GM18873 (cell line): ENCODE measurements around the gene ANGPTL2.

Experiments used
- ATAC-seq: cut with Tn5 transposase; IDR thresholded peaks from one replicate; pipeline ENCODE4 v1.9.1; 2021; ENCODE audit warnings: mild to moderate bottlenecking, moderate library complexity, moderate number of reproducible peaks; ENCODE audit not compliant: unreplicated experiment, low FRiP score

The ANGPTL2 gene

DNA sequence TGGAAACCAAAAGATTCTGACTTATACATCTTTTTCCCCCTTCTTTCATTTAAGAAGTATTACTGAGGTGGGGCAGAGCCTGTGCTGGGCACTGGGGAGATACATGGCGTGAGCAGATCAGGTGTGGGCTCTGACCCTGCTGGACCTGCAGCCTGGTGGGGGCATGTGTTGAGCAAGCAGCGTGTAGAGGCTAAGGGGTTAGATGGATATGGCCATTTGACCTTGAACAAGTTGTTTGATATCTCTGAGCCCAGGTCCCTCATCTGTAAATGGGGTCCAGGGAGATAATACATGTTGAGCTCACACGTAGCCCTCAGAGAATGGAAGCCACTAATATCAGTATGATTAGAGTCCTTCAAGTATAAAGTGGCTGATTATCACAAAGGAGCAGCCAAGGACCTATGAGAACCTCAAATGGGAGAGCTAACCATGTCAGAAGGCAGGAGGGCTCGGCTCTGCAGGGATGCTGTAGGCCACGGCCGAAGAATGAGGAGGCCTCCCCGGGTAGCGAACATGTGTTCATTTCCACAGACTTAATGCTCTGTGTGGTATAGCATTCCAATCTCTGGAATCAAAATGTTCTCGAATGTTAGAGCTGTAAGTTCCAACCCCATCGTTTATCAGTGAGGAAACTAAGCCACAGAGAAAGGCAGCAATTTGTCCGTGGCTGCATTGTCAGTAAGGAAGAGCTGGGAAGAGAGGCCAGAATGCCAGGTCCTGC, 15.4 kb upstream of the ANGPTL2 start:
- no peak for ATAC-seq

DNA sequence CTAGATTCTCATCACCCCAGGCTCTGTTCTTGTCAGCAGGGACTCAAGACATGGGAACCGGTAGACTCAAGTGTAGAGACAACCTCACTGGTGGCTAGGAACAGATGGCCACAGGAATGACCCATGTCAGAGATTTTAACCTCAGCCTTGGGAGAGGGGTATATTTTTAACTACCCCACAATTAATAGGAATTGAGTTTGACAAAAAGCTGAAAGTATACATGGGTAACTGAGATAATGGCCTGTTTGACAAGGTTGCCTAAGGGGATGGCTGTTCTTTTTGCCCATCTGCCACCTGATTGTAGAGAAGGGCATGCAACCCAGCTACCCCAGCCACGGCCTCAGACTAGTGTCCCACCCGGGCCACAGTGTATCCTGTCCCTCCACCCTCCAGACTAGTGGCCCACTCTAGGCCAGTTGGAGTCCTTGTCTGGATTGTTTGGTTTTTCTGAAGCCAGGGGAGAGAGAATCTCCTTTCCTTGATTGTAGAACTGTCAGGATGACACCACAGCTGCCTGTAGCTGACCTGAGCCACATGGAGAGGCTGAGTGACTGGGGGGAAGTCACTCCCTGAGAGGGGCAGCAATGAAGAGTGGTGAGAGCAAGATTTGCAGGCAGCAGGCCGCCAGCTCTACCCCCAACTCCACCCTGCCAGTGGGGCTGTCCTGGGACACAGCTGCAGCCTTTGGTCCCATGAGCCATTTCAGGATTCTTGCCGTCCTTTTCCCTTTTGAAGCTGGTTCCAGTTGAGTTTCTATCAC, 14.6 kb upstream of the ANGPTL2 start:
- ATAC-seq = no peak

DNA sequence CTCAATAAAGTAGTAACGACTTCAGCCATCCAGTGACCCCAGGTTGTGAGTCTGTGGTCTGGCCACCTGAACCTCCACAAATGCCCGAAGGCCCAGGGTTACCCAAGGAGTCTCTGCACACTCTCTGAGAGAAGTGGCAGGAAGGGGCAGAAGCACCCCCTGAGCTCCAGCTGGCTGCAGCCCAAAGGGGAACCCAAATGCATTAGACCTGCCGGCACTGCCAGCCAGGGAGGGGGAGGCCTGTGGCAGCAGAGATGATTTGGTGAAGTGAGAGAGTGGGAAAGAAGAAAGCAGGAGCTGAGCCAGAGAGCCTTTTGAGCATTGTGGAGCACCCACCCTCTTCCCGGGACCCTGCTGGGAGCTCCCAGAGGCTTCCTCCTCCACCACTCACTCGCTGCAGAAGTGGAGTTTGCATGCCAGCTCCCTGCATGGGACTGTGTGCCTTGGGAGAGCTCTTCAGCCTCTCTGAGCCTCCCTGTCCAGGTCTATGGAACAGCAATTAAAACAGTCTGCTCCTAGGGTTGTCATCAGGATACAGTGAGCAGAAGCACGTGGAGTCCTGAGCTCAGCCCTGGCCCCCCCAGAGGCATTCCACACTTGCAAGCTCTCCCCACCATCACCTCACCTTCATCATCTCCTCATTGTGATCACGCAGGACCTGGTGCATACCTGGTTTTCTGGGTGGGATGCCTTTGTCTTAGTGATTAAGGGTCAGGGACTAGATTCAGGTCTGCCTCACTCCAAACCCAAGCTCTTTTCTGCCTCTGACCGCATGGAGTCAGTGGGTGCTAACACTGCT, 13.8 kb upstream of the ANGPTL2 start:
- ATAC-seq = no peak

DNA sequence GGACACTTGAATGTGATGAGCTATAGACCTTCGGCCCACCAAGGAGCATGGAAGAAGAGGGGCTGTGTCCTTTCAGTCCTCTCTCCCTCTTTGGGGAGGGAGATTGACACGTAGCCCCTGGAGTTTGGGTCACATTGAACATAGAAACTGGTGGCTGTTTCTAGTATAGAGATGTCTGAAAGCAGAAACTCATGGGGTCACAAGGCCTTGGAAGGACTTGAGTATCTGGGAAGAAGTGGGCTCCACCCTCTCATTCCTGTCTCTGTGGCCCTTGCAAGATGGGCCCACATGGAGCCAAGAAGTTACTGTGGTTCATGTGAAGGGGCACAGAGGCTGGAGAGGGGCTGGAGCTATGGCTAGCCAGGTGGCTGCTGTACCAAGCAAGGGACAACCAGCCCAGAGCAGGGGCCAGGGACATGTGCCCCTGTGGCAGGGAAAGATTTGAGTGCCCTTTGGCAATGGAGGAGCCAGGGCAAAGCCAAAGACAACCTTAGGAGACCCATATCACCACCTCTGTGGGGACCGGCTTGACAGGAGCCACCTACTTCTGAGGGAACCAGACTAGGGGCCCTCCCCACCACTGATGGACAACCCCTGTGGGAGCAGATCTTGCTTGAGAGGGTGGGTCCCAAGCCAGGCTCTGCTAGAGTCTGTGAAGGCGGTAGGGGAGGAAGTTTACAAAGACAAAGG, 12.8 kb upstream of the ANGPTL2 start:
- ATAC-seq = no peak

DNA sequence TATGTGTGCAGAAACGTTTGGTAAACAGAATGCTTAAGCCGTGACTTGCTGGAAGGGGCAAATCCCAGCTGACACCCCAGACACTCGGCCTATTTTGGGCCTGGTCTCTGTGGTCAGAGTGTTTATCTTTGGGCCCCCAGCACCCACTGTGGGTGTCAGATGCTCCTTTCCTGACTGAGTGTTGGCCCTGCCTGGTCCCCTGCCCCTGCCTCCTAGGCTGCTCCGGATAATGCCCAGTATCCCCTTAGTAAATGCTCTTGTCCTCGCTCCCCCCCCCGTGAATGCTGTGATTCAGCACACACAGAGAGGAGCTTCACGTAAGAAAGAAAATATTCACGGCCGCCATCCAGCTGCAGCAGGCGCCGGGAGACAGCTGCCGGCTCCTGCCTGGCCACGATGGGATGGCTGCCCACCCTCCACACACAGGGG, 11.3 kb upstream of the ANGPTL2 start:
- ATAC-seq = no peak

DNA sequence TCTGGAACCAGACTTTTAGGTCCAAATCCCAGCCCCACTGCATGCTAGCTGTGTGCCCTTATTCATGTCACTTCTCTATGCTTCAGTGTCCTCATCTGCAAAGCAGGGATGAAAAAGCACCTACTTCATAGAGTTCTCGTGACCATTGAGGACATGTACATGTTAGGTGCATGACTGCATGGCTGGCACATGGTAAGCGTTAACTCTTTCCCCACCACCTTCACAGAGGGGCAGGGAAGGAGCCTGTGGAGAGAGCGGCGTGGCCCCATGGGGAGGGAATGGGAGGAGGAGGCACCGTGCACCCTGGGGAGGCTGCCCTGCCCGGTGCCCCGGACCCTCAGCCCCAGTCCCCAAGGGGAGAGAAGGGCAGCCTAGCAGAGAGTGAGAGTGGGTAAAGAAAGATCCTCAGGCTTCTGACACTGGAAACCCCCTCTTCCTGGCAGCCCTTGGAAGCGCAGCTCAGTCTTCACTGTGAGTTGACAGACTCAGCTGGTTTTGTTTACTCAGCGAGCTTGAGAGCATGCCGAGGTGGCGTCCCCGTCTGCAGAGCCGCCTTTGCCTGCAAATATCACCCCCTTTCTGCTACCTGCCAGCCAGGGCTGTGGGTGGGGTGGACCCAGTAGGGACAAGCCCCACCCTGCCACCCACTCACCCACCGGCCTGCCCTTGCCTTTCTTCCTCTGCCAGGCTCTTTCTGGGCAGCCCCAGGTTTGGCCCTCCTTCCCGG, 10.6 kb upstream of the ANGPTL2 start:
- ATAC-seq = no peak

DNA sequence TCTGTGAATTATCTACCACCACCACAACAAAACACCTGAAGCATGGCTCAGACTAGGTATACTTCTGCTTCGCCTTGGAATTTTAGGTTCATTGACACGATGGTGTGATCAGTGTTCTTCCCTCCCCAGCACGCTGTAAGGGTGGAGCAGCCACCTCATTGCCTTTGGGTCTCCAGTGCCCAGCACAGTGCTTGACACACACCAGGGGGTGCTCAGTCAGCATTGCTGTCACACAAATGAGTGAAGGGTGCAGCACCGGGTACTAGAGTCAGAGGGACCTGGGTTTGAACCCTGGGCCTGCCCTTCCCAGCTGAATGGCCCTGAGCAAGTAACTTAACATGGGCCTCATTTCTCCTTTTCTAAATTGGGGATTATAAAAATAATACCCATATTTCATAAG, 9.9 kb upstream of the ANGPTL2 start:
- ATAC-seq = no peak

DNA sequence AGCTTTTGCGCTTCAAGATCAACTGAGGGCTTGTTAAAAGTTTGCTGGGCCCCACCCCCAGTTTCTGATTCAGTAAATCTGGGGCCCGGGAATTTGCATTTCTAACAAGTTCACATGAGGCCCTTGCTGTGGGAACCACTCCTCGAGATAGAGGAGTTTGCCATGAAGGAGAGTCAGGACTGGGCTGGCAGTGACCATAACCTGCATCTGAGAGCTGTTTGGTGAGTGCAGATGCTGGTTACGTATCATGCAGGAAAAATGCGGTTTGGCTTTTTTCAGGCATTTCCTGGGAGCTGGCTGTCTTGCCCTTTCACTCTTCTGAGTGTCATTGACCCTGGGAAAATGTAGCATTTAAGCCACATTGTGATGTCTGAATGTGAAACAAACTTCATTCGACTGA, 9.4 kb upstream of the ANGPTL2 start:
- no peak for ATAC-seq

DNA sequence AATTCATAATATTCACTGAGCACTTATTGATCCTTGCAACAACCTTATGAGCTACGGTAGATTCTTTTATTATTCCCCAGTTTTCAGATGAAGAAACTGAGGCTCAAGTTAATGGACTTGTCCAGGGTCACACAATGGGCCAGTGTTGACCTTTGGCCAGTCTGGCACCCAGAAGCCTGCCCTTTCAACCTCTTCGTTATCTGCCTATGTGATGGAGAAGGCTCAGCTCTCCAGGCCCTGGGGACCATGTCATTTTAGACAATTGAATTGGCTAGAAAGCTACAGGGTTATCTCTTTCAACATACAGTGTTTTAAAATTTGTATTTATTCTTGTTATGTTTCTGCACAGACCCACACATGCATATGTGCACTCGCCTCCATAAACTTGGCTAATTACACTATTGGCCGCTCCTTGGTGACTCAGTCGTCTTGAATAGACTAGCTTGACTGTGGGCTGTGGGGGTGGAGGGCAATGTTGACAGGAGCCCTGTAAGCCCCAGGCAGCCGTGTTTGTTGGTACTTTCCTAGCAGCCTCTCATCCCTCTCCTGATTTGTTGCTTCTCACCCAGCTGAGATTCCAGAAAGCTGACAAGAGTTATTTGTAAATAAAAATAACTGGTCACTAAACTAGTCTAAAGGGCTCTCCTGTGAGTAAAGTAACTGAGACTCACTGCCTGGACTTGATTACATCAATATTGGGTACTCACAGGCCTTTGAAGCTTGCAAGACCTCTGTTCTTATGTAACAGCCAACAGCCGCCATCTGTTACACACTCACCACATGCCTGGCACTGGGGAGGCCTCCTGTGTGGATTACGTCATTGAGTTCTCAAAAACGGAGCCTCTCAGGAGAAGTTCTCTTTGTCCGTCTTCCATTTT, 8.5 kb upstream of the ANGPTL2 start:
- no peak for ATAC-seq

DNA sequence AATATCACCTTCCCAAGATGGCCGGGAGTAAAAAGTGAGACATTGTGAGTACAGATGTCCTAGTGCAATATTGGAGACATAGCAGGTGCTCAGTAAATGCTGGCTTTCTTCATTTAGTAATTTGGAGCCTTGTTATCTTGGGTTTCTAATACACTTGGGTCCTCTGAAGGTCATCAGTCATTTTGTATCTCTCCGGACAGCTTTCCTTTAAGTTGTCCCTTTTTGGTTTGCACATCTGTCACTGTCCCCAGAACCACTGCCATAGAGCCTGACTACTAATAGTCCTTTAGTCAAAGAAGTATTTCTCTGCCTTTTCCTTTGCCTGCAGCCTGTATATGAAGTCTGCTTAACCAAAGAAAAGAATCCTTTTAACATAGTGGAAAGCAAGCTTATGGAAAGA, 7.8 kb upstream of the ANGPTL2 start:
- no peak for ATAC-seq

DNA sequence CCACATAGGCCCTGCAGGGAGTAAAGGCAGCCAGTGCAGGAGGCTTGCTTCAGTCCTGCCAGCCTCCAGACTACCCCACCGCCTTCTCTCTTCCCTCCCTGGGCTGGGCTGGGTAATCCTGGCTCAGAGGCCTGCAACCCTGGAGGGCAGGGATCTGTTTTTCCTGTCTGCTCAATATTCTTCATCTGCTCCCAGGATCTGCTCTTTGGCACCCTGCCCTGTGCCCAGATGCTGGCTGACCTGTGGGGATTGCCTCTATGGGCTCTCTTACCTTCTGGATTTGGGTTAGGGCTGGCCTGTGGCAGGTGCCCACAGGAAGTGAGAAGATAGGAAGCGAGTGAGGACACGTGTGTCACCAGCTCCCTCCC, 7.3 kb upstream of the ANGPTL2 start:
- no peak for ATAC-seq

DNA sequence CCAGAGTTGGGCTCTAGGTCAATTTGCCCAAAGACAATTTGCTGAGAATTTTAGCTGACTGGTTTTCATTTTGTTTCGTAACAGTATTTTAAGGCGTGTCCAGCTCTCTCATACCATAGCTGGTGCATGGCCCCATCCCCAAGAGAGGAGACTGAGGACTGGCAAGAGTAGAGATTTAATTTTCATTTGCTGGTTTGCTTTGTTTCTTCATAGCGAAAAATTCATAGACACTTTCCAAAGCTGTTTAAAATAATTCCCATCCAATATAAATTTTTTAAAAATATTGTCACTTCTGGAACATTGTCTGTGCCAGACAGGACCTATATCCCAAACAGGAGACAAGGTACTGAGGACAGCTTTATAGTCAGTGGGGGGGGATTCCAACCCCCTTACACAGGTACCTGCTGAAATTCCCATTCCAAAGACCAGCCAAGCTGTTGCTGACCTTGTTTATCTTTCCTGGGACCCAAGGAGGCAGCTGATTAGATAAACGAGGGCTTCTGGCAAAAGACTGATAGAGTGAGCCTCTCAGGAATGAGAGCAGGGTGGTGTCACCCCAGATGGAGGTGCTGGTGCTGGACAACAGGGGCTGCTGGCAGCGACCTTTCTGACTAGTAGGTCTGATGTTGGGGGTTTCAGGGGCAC, 6.8 kb upstream of the ANGPTL2 start:
- ATAC-seq = no peak

DNA sequence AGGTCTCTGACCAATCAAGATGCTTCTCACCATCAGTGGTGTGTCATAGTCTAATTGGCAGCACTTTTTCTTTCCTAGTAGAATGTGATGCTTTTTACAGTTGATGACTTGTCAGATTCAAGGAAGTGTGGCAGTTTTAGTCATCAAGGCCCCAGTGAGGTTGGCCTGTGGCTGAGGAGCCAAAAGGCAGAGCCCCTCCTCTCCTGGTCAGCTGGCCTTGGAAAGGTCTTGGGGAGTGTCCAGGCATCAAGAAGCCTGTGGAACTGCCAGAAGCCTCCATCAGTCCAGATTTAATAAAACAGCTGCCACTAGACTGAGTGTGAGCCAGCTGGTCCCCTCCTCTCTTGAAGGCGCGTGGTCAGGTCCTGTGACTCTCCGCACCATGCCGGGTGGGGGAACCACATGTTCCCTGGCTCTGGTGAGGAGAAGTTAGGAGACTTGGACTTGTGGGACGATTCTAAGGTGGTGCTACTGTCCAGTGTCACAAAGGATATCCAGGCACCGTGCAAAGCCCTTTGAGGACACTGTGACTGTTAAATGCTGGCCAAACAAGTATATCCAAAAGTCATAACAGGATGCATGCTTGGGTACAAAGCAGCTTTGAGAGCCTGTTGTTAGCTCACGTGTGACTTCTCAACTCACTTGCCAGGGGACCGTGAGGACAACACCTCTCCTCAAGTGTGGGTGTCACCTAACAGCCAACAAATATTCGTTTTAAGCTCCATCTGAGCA, 6.1 kb upstream of the ANGPTL2 start:
- ATAC-seq = no peak

DNA sequence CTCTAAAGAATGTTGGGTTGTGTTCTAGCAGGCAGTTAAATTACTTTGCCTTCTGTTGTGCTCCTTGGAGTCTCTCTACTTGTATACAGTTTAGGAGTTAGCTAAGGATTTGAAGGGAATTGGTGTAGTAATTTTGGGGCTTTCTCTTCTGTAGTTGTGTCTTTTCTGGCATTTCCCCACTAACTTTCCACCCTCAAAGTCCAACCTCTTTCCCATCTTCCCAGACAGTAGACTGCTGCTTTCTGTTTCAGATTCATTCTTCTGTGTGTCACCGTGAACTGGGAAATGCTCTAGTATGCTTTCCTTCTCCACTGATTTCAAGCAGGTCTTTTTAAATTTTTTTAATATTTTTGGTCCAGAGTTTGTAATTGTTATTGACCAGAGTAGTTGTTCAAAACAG, 4.5 kb upstream of the ANGPTL2 start:
- no peak for ATAC-seq

DNA sequence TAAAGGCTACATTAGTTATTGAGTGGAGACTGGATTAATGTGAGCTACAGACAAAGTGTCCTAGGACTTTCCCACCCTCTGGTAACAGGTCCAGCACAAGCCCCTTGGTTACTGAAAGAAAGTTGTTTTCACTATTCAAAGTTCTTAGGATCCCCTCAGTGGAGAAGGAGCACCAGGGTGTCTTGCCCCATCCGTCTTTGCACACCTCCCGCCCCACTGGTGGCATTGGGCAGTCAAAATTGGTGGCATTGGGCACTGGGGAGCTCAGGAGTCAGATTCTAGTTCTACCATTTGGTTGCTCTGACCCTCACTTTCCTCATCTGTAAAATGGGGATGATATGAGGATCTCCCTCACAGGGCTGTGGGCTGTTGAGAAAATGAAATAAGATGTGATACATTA, 2.4 kb upstream of the ANGPTL2 start:
- ATAC-seq = no peak

DNA sequence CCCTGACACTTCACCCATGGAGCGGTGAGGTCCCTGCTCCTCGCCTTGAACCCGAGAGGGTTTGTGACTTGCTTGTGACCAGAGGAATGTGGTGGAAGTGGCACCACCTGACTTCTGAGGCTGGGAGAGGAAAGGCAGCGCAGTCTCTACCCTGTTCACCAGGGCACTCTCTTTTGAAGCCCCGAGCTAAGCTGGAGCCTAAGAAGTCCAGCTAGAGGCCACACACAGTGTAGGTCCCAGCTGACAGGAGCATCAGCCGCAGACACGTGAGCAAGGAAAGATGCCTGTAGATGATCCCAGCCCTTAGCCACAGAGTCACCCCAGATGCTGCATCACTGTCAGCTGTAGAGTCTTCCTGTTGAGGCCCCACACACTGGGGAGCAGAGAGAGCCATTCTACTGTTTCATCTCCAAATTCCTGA, 1.7 kb upstream of the ANGPTL2 start:
- no peak for ATAC-seq

DNA sequence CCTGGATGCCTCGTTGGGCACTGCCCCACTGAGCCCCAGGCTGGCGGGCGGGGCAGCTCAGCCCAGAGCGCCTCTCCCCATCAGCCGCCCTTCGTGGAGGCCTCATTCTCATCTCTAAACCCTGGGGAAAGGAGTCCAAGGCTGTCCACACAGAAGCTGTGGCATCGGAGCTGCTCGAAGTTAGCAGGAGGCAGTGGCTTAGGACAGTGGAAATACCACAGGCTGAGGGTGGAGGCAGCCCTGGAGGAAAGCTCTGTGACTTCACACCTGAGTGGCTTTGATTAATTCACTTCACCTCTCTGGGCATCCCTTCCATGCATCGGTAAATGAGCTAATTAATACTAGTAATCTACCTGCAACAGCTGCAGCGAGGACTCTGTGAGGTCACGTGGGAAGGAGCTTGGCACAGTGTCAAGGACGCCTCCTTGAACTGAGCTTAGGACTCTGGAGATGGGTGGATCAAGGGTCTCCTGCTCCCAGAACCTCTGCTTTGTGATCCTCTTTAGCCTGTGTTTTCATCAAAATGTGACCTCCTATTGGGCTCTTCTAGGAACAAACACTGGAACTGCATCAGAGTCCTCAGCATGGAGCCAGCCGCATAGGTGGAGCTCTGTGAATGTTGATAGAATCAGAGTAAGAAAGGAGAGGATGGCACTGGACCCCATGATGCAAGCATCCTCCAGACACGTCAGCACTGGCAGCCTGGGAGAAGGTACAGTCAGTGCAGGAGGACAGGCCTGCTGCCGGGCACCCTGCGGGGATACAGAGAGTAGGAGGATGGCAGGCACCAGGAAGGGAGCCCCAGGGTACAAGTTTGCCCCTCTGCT, 842 bp upstream of the ANGPTL2 start:
- no peak for ATAC-seq
